CD4-positive, alpha-beta T cell treated with Interleukin-17A for 4 hours (primary cell): ENCODE measurements around the gene NR6A1.
A peak's percentile ranks its signal among the peaks of the same experiment; 100 is the strongest.

Experiments used
- DNase-seq: peaks from one replicate; pipeline ENCODE4 v3.0.0-alpha.2; 2020; ENCODE audit warnings: mixed read lengths

The NR6A1 gene

DNA sequence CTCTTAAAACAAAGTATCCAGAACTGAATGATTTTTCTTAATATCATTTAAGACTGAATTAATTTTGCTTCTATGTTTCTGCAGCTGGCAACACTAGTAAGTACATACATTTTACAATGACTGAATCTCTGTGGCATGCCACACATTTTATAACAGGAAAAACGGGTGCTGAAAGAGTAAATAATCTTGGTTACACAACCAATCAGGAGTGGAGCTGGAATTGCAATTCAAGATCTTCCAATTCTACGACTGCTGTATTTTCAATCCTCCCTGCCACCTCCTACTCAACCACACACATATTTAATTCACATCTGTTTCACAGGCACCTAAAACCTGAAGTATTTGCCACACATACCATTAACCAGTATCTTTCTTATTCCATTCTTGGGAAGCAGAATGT, 211.2 kb downstream of the NR6A1 start:
- no peak for DNase-seq

GRCh38 chr9:124558777-124559470, 212.2 kb downstream of the NR6A1 start:
- DNase-seq, result no peak

DNA sequence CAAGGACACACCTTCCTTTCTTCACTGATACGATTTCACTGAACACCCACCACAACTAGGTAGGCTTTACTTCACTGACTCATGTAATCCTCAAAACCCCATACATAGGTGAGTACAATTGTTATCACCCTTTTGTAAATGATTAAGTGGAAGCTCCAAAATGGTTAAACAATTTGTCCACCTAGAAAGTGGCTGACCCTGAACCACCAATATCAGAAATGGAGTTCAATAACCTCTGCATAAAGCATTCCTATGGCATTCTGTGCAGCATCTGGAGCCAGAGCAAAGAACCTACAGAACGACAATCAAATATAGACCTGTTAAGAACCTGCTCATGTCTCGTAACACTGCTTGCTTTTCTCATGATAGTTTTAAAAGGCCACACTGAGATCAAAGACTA, 213.2 kb downstream of the NR6A1 start:
- no peak for DNase-seq

DNA sequence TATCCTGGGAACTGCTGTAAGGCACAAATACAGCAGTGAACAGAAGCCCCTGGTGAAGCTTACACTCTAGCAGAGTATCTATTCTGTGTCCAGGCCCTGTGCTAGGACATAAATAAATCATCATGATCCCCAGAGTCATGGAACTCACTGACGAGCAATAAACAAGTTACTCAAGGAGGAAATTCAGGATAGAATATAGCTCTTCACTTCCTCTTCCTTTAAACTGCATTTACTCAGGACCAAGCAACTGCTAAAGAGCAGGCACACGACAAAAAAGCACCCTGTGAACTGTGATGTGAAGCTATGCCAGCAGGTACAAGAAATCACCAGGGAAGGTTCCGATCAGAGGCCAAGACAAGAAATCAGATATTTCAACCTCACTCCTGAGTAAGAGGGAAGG, 216.1 kb downstream of the NR6A1 start:
- no peak for DNase-seq

DNA sequence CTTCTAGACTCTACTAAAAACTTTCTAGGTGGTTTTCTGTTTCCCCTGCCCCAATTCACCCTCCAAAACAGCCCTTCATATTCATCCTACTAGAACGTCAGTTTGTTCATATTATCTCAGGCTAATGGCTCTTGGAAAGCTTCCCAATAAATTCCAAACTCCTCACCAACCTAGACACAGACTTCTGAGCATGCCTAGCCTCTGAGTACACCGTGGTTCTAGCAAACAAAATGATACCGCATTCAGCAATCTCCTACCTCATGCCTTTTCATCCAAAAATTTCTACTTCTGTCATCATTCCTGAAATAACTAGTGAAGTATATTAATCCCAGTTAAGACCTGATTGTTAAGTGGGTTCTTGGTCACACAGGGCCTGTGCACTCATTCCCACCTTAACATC, 217.4 kb downstream of the NR6A1 start:
- DNase-seq, result no peak

- DNase-seq, result no peak
Observed at GRCh38 chr9:124552273-124552605, 218.9 kb downstream of the NR6A1 start.

DNA sequence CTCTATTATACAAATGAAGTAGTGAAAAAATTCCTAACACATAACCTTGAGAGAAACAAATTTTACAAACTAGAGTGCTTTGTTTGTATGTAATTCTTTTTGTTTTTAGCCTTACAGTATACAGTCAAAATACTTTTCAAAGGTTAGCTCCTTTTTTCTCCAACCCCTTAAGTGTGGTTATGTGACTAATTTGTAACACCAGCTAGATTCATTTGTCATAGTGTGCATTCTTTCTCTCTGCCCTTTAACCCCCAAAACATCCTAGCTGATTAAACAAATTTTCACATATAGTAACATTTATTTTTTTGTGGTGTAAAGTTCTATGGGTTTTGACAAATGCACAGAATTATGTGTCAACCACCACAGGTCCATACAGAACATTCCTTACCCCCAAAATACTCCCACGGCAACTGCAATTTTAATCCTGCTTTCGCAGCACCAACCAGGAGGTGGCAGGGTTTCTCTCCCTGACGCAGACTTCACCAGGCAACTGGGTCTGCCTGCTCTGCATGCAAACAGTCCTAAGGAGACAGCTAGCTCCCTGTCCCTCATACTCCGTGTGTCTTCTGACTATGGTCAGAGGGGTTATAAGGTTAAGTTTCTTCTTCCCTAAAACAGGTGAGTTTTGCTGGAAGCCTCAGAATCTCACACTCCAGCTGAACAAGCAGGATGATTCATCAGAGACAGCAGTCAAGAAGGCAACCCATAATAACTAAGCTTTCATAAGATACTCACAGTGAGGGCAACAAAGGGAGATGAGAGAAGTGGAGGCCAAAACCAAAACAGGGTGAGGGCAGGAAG, 219.4 kb downstream of the NR6A1 start:
- DNase-seq, result peak; percentile 8

GRCh38 chr9:124550072-124550471, 221.0 kb downstream of the NR6A1 start:
- no peak for DNase-seq

DNA sequence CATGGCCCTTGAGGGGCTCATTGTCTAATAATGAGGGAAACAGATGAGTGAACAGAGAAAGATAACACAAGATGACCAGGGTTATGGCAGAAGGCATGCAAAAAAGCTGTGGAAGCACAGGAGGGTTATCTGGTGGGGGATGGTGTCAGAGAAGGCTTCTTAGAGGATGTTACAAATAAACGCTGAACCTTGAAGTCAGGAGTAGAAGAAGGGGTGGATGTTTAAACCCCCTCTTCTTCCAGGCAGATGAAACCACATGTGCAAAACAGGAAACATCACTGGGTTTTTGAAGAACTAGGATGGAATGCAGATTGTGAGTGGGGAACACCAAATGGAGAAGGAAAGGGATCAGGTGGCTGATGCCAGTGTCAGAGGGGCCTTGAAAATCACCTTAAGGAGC, 222.1 kb downstream of the NR6A1 start:
- no peak for DNase-seq

GRCh38 chr9:124544535-124544934, 226.6 kb downstream of the NR6A1 start:
- DNase-seq, result no peak

GRCh38 chr9:124541824-124542223, 229.3 kb downstream of the NR6A1 start:
- no peak for DNase-seq

GRCh38 chr9:124537926-124538325, 233.2 kb downstream of the NR6A1 start:
- no peak for DNase-seq

- DNase-seq, result no peak
Observed at GRCh38 chr9:124535846-124536245, 235.3 kb downstream of the NR6A1 start.

- DNase-seq, result no peak
Observed at GRCh38 chr9:124532897-124533296, 238.2 kb downstream of the NR6A1 start.

DNA sequence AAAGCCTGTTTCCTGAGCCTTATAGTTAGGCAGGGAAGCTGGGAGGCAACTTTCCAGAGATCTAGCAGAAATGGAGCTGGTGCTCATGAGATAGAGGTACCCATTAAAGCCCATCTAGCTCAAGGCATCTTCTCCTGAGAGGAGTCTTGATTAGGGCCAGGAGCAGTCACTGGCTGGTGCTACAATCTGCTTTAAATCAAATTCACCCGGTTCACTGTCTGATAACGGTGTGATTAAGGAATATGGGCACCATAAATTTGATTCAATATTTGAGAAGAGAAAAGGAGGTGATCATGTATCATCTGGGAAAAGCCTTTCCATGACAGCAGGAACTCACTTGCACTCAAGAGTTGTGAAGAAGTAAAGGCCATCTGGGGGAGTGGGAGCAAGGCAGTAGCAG, 240.0 kb downstream of the NR6A1 start:
- no peak for DNase-seq

GRCh38 chr9:124530246-124530645, 240.9 kb downstream of the NR6A1 start:
- DNase-seq, result no peak

DNA sequence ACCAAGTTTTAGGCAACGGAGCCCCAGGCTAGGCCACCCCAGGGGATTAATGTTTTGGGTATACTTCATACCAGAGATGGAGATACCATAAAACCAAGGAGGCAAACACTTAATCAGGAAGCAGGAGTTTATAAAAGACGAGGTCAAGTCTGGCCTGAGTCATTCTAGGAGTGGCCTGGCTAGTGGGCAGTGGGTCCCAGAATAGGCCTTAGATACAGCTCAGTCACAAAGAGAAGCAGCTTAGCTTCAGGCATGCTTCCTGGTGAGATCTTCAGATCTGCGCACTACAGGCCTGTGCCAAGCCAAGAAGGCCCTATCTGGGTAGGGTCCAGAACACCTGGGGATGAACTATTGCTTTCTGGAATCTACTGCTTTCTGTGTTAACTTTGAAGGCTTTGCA, 243.3 kb downstream of the NR6A1 start:
- no peak for DNase-seq

GRCh38 chr9:124526174-124526573, 244.9 kb downstream of the NR6A1 start:
- no peak for DNase-seq

- no peak for DNase-seq
Observed at GRCh38 chr9:124522121-124523098, 248.7 kb downstream of the NR6A1 start.

- DNase-seq, result no peak
Observed at GRCh38 chr9:124521142-124521541, 250.0 kb downstream of the NR6A1 start.

GRCh38 chr9:124520206-124520596, 250.9 kb downstream of the NR6A1 start:
- no peak for DNase-seq

DNA sequence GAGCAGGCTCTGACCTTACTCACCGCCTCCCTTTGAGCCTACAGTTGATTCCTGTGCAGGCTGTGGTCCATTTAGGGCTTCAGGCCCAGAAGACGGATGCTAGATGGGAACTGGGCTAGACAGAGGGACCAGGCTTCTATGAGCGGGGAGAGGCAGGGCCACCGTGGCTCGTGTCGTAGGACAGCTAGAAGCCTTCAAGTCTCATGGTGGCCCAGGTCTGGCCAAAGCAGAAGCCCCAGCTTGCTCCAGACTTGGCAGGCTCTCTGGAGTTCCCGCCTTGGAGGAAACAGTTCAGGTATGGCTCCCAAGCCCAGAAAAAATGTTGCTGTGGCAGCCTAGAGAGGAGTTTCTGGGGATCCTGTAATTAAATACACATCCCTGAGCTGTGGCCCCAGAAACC, 253.0 kb downstream of the NR6A1 start:
- no peak for DNase-seq

- no peak for DNase-seq
Observed at GRCh38 chr9:124517600-124517999, 253.5 kb downstream of the NR6A1 start.

GRCh38 chr9:124514874-124515273, 256.2 kb downstream of the NR6A1 start:
- no peak for DNase-seq
